Measurements from ENCODE around the gene SCAF11.

GRCh38 chr12:45912774-45913173 is 77.6 kb downstream of the SCAF11 start:
- TF ChIP-seq CTCF (conservative IDR thresholded peaks at IDR 0.05; ENCODE audit: low read length) (no peak), EZH2phosphoT487 (IDR thresholded peaks at IDR 0.05; ENCODE audit: borderline replicate concordance, low read depth, low read length) (no peak)
